Liver (tissue), 9 donors: ENCODE data around the gene OSCAR. TPM values are rescaled to one million over a fixed set of nuclear protein-coding genes. Genes with fewer than 3 reads are reported as not detected.

Experiments used
- DNase-seq: peaks from one replicate; pipeline ENCODE4 v3.0.0-alpha.2; 2017; ENCODE audit warnings: low spot score
- H3K27ac ChIP-seq, 2 donors: one replicate each; pipeline ENCODE4 v1.7.0; 2013; ENCODE audit warnings: inconsistent platforms in 2 of 2, low read length in 2 of 2, control low read depth in 1 of 2, low read depth in 1 of 2, mild to moderate bottlenecking in 1 of 2
- H3K27me3 ChIP-seq, 4 donors: one replicate each; pipeline versions ENCODE4 v1.6.1 to v1.7.0; 2013; ENCODE audit warnings: low read length in 3 of 4, inconsistent platforms in 1 of 4, mild to moderate bottlenecking in 1 of 4, moderate library complexity in 1 of 4; ENCODE audit not compliant: control insufficient read depth in 4 of 4, insufficient read depth in 4 of 4
- H3K36me3 ChIP-seq, 4 donors: one replicate each; pipeline versions ENCODE4 v1.6.1 to v1.7.0; 2013; ENCODE audit warnings: low read length in 3 of 4, mild to moderate bottlenecking in 3 of 4, low read depth in 1 of 4, moderate library complexity in 1 of 4; ENCODE audit not compliant: control insufficient read depth in 4 of 4, insufficient read depth in 3 of 4
- H3K4me1 ChIP-seq, 4 donors: one replicate each; pipeline versions ENCODE4 v1.6.1 to v1.7.0; 2013; ENCODE audit warnings: low read length in 3 of 4, mild to moderate bottlenecking in 3 of 4, moderate library complexity in 1 of 4; ENCODE audit not compliant: control insufficient read depth in 4 of 4, insufficient read depth in 4 of 4
- H3K4me3 ChIP-seq, 3 donors: one replicate each; pipeline versions ENCODE4 v1.6.1 to v1.7.0; 2013; ENCODE audit warnings: low read length in 3 of 3, control low read depth in 1 of 3, low read depth in 1 of 3, mild to moderate bottlenecking in 1 of 3
- H3K9ac ChIP-seq, 2 donors: one replicate each; pipeline ENCODE4 v1.7.0; 2013; ENCODE audit warnings: low read length in 2 of 2, mild to moderate bottlenecking in 2 of 2, moderate library complexity in 2 of 2, control low read depth in 1 of 2, low read depth in 1 of 2
- H3K9me3 ChIP-seq, 4 donors: one replicate each; pipeline versions ENCODE4 v1.6.1 to v1.7.0; 2013; ENCODE audit warnings: low read length in 3 of 4; ENCODE audit not compliant: control insufficient read depth in 4 of 4
- EGR1 ChIP-seq, 2 donors: IDR thresholded peaks; 2 replicates each; pipeline ENCODE4 v1.6.1; 2016 to 2018; ENCODE audit warnings: antibody characterized with exemption in 2 of 2, low read depth in 2 of 2
- FOXA1 ChIP-seq: IDR thresholded peaks from 2 replicates; pipeline ENCODE4 v1.6.1; 2016; ENCODE audit warnings: antibody characterized with exemption
- GABPA ChIP-seq, 2 donors: IDR thresholded peaks in 1 of 2; conservative IDR thresholded peaks in 1 of 2; 2 replicates each; pipeline ENCODE4 v1.6.1; 2016; ENCODE audit warnings: antibody characterized with exemption in 2 of 2, mild to moderate bottlenecking in 1 of 2, moderate library complexity in 1 of 2
- HNF4A ChIP-seq, 2 donors: conservative IDR thresholded peaks; 2 replicates each; pipeline ENCODE4 v1.6.1; 2016; ENCODE audit warnings: antibody characterized with exemption in 2 of 2, mild to moderate bottlenecking in 2 of 2
- HNF4G ChIP-seq: IDR thresholded peaks from 2 replicates; pipeline ENCODE4 v1.6.1; 2016; ENCODE audit warnings: antibody characterized with exemption
- JUND ChIP-seq, 2 donors: IDR thresholded peaks; 2 replicates each; pipeline ENCODE4 v1.6.1; 2016; ENCODE audit warnings: antibody characterized with exemption in 2 of 2
- MAX ChIP-seq: IDR thresholded peaks from 2 replicates; pipeline ENCODE4 v1.6.1; 2016; ENCODE audit warnings: antibody characterized with exemption
- NR2F2 ChIP-seq: IDR thresholded peaks from 2 replicates; pipeline ENCODE4 v1.6.1; 2016; ENCODE audit warnings: antibody characterized with exemption
- RAD21 ChIP-seq, 2 donors: IDR thresholded peaks; 2 replicates each; pipeline ENCODE4 v1.6.1; 2016; ENCODE audit warnings: antibody characterized with exemption in 2 of 2, mild to moderate bottlenecking in 2 of 2
- REST ChIP-seq: IDR thresholded peaks from 2 replicates; pipeline ENCODE4 v1.6.1; 2016; ENCODE audit warnings: antibody characterized with exemption, mild to moderate bottlenecking
- SP1 ChIP-seq: IDR thresholded peaks from 2 replicates; pipeline ENCODE4 v1.6.1; 2018; ENCODE audit warnings: antibody characterized with exemption, mild to moderate bottlenecking
- TAF1 ChIP-seq: conservative IDR thresholded peaks from 2 replicates; pipeline ENCODE4 v1.6.1; 2016; ENCODE audit warnings: antibody characterized with exemption, mild to moderate bottlenecking
- YY1 ChIP-seq: IDR thresholded peaks from 2 replicates; pipeline ENCODE4 v1.6.1; 2016; ENCODE audit warnings: antibody characterized with exemption, mild to moderate bottlenecking
- WGBS: extraction: QIAGEN DNeasy Blood & Tissue Kit; methylation state at CpG from one replicate; pipeline ENCODE4 v1.1.7; 2013; 5-methylcytosine and 5-hydroxymethylcytosine counted together
- polyA plus RNA-seq, 2 donors: library from polyadenylated mRNA; stranded (reverse) in 1 of 2; unstranded in 1 of 2; fragments of 200-250 nt in 1 of 2; fragments of >200 nt in 1 of 2; fragmentation: Nextera tagmentation in 1 of 2; extraction: Ambion mirVana in 1 of 2; gene quantifications; one replicate each; pipeline versions ENCODE4 v1.2.1 to v1.2.3, GENCODE V29; 2013 to 2015
- total RNA-seq, 2 donors: library from RNA; depleted of rRNA; stranded (reverse); fragments of >200 nt; gene quantifications; one replicate each; pipeline ENCODE4 v1.2.3, GENCODE V29; 2014
- TF ChIP-seq, protein P1 (sequence below): IDR thresholded peaks from 2 replicates; pipeline ENCODE4 v1.6.1; 2016; ENCODE audit warnings: antibody characterized with exemption
- TF ChIP-seq, protein P2 (sequence below): IDR thresholded peaks from 2 replicates; pipeline ENCODE4 v1.6.1; 2016; ENCODE audit warnings: antibody characterized with exemption
- donor health status: healthy.
- donor health status: healthy.
- donor health status: healthy.
- donor health status: healthy.
- donor health status: healthy.

Gene OSCAR
- total and polyA plus RNA-seq, 4 donors: 0.60 to 2.0 (median 0.83) TPM

DNA sequence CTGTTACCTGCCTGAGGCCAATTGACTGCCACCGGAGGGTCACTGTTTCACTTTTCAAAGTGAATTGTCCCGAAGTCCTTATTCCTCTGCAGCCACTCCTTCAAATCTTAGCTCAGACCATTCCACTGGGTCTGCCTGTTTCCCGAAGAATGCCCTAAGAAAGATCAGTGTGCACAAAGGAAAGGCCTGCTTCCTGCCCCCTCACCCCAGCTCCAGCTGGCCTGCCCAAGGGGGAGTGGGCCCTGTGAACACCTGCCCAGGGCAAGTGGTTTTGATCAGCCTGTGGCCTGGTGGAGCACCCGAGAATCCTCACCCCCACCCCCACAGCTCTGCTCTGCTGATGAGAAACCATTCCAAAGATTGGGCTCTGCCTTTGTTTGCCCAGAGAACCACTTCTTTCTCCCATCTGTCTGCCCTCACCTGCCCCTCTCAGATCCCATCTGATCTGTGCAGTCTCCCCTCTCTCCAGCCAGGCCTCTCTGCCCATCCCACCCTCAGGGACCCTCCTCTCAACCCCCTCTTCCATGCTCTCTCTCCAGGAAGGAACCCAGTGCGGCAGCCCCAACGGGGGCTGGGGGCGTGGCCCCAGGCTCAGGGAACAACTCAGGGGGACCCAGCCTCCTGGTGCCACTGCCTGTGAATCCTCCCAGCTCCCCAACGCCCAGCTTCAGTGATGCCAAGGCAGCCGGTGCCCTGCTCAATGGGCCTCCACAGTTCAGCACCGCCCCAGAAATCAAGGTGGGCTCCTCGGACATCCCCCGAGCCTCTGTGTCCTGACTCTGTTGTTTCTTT is 48.6 kb upstream of the OSCAR start:
- no peaks in the 10 kb centered on the region for H3K9me3 ChIP-seq
- DNase-seq: no peak
- TF ChIP-seq, protein P1, sequence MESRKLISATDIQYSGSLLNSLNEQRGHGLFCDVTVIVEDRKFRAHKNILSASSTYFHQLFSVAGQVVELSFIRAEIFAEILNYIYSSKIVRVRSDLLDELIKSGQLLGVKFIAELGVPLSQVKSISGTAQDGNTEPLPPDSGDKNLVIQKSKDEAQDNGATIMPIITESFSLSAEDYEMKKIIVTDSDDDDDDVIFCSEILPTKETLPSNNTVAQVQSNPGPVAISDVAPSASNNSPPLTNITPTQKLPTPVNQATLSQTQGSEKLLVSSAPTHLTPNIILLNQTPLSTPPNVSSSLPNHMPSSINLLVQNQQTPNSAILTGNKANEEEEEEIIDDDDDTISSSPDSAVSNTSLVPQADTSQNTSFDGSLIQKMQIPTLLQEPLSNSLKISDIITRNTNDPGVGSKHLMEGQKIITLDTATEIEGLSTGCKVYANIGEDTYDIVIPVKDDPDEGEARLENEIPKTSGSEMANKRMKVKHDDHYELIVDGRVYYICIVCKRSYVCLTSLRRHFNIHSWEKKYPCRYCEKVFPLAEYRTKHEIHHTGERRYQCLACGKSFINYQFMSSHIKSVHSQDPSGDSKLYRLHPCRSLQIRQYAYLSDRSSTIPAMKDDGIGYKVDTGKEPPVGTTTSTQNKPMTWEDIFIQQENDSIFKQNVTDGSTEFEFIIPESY: no peak
- TF ChIP-seq RAD21 (IDR thresholded peaks at IDR 0.05) (no peak), REST (no peak), HNF4A (conservative IDR thresholded peaks at IDR 0.05) (no peak), HNF4G (no peak), TAF1 (no peak)
- TF ChIP-seq, protein P2, sequence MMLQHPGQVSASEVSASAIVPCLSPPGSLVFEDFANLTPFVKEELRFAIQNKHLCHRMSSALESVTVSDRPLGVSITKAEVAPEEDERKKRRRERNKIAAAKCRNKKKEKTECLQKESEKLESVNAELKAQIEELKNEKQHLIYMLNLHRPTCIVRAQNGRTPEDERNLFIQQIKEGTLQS: no peak

GRCh38 chr19:54148158-54148557 is 47.6 kb upstream of the OSCAR start:
- Histone ChIP-seq H3K9ac (no peak overlapping the region), H3K27me3 (no peaks in the 10 kb centered on the region), H3K4me3 (no peak overlapping the region), H3K4me1 (no peaks in the 10 kb centered on the region), H3K36me3 (peaks cover 24 to 94% (median 60%) of the 10 kb centered on the region in 4 donors), H3K27ac (no peak overlapping the region), H3K9me3 (no peaks in the 10 kb centered on the region)
- 94% methylated on average over 19 of the region's 19 CpGs for WGBS
- TF ChIP-seq TAF1 (no peak), JUND (IDR thresholded peaks at IDR 0.05) (no peak), GABPA (IDR thresholded peaks at IDR 0.05 in 1 of 2, conservative IDR thresholded peaks at IDR 0.05 in 1 of 2) (no peak), MAX (no peak), REST (no peak), SP1 (no peak), FOXA1 (no peak), RAD21 (IDR thresholded peaks at IDR 0.05) (no peak), EGR1 (IDR thresholded peaks at IDR 0.05; ENCODE audit: low read depth in 2 of 2) (no peak), HNF4G (no peak), HNF4A (conservative IDR thresholded peaks at IDR 0.05) (no peak), YY1 (no peak), NR2F2 (no peak)
- TF ChIP-seq, protein P1: no peak
- TF ChIP-seq, protein P2: no peak
- DNase-seq: no peak

More for the DNA sequence above, 48.6 kb upstream of the OSCAR start:
- Histone ChIP-seq H3K27ac (no peak overlapping the region), H3K27me3 (no peaks in the 10 kb centered on the region), H3K4me1 (no peaks in the 10 kb centered on the region), H3K4me3 (no peak overlapping the region), H3K36me3 (peaks cover 30 to 94% (median 56%) of the 10 kb centered on the region in 4 donors), H3K9ac (no peak overlapping the region)
- 87% methylated on average over 12 of the region's 12 CpGs for WGBS
